ENCODE measurements around the gene KCNJ9. TPM values are rescaled to one million over a fixed set of nuclear protein-coding genes. Genes with fewer than 3 reads are reported as not detected.

Gene KCNJ9
- total and polyA plus RNA-seq, 10 of the 15 experiments (the other 5 are each of a cell fraction or from before 2014, with no cell fraction given) = 0.12 TPM; not detected in 9

- intact Hi-C loops (cut with micrococcal nuclease; ENCODE audit: unreplicated experiment) (no loop called here), in situ Hi-C loops (cut with MboI) (no loop called here)
- ATAC-seq (peak; percentile 96), FAIRE-seq (no peak), DNase-seq (ENCODE audit: low read depth, low spot score) (no peak)
- no peak overlapping the region for H2AFZ ChIP-seq (ENCODE audit: control insufficient read depth, low read depth, low read length)
- ChIA-PET POLR2A (interaction anchor here (0.5 to 1.3 kb wide), 3 partner anchors 32 to 163 kb away, joined by 3 to 7 read pairs (median 5); no protein-coding TSS in a partner anchor), SMC1A (ENCODE audit: uncharacterized antibody, unreplicated experiment) (interaction anchor here (0.9 to 8.9 kb wide), 16 partner anchors 10 to 140 kb away, joined by 3 to 89 read pairs (median 4); no protein-coding TSS in a partner anchor), CTCF (interaction anchor here (0.7 to 49.8 kb wide), 31 partner anchors 6 to 317 kb away, joined by 3 to 1035 read pairs (median 5); partner anchors contain the start of genes IGSF8, KCNJ10, KCNJ9 and PIGM), RAD21 (ENCODE audit: unreplicated experiment) (interaction anchor here (0.7 to 4.9 kb wide), 15 partner anchors 8 to 946 kb away, joined by 3 to 50 read pairs (median 3); partner anchors contain the start of genes KCNJ10 and PIGM)
- no peaks in the 10 kb centered on the region for H3K79me2 ChIP-seq (ENCODE audit: control insufficient read depth, insufficient read depth, low read length)
- no peaks in the 10 kb centered on the region; the same call in 1 of the 2 replicates for H3K4me1 ChIP-seq (ENCODE audit: control insufficient read depth, insufficient read depth, low read length)
- H3K27ac ChIP-seq (ENCODE audit: control insufficient read depth, insufficient read depth) = no peak overlapping the region
- WGBS (ENCODE audit: insufficient coverage, insufficient replicate concordance, low lambda C conversion rate, missing lambda C conversion rate) = 8% methylated on average over 8 of the region's 8 CpGs
- H3K4me3 ChIP-seq = no peak overlapping the region
- H3K27me3 ChIP-seq (replicated peaks in 1 of 2; ENCODE audit: control insufficient read depth in 2 of 2, insufficient read depth in 2 of 2, low read length in 1 of 2) = peaks cover 0 to 2% of the 10 kb centered on the region in 2 experiments; a peak in 3 of 4 replicates
- no peaks in the 10 kb centered on the region for H4K20me1 ChIP-seq (ENCODE audit: control insufficient read depth, insufficient read depth)
- H3K4me2 ChIP-seq (ENCODE audit: control insufficient read depth, insufficient read depth) = no peak overlapping the region
- no TSS peak for BruUV-seq (replicated peaks)
- no peaks in the 10 kb centered on the region for H3K9me3 ChIP-seq (replicated peaks; ENCODE audit: control insufficient read depth, insufficient read depth, low read length)
- TF ChIP-seq SMAD1 (IDR thresholded peaks at IDR 0.05; ENCODE audit: low read depth, partially characterized antibody) = no peak
- peak; percentile 63; the same call in 1 of the 2 replicates for TF ChIP-seq SMC3 (IDR thresholded peaks at IDR 0.05; ENCODE audit: borderline replicate concordance, low read length)
- TF ChIP-seq CTCF (IDR thresholded peaks at IDR 0.05 in 2 of 3, conservative IDR thresholded peaks at IDR 0.05 in 1 of 3; ENCODE audit: control insufficient read depth in 2 of 3, extremely low read depth in 1 of 3, insufficient read depth in 1 of 3, low read depth in 3 of 3, low read length in 3 of 3) = peak; percentile 78 to 97 (median 92)
- peak; percentile 78 for TF ChIP-seq RAD21 (IDR thresholded peaks at IDR 0.05; ENCODE audit: insufficient read depth, low read depth, low read length)
- TF ChIP-seq PAX8 (IDR thresholded peaks at IDR 0.05) = no peak
- no peaks in the 10 kb centered on the region for H3K36me3 ChIP-seq (ENCODE audit: control insufficient read depth in 2 of 2, insufficient read depth in 2 of 2, low read length in 1 of 2)
- no peak overlapping the region for H3K9ac ChIP-seq (ENCODE audit: control insufficient read depth, insufficient read depth, low read length)
Observed at GRCh38 chr1:160078512-160079195, 2.7 kb upstream of the KCNJ9 start.
